ENCODE measurements around the gene SLC25A15.
A peak's percentile ranks its signal among the peaks of the same experiment; 100 is the strongest.
"Not testable (repeated sequence)": the region's sequence is repeated elsewhere in the genome, so short reads cannot be mapped to it uniquely, and the experiment has no call there.

SLC25A15 gene

DNA sequence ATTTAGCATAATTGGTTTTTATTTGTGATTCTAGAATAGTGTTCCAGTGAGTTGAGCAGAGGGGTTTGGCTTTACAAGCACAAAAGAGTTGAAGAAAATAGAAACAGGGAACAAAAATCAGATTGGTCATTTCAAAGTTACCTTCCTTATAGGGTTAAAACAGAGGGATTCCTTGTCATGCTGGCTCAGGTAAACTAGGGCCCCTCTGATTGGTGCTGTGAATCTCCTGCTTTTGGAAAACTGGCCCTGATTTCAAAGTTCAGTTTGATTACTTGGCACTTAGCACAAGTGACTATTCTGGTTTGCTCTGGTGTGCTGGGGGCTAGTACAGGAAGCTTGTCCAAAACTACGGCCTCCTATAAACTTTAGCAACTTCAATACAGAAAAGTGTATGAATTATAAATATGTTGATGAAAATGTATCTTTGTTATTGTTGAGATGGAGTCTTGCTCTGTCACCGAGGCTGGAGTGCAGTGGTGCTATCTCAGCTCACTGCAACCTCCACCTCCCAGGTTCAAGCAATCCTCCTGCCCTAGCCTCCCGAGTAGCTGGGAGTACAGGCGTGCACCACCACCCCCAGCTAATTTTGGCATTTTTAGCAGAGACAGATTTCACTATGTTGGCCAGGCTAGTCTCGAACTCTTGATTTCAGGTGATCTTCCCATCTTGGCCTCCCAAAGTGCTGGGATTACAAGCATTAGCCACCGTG lies 16.5 kb upstream of the SLC25A15 start:
- Histone ChIP-seq H3K36me3 (ENCODE audit: insufficient read depth, low read length) (no peaks in the 10 kb centered on the region), H3K9ac (ENCODE audit: low read length) (no peak overlapping the region), H3K9me3 (ENCODE audit: low read length) (no peaks in the 10 kb centered on the region), H3K27me3 (ENCODE audit: control insufficient read depth in 1 of 2, insufficient read depth in 2 of 2, low read length in 2 of 2) (no peaks in the 10 kb centered on the region), H3K4me1 (ENCODE audit: insufficient read depth, low read length) (no peaks in the 10 kb centered on the region), H3K27ac (ENCODE audit: low read depth, low read length) (no peak overlapping the region), H3K4me3 (ENCODE audit: low read depth in 1 of 2, low read length in 2 of 2) (no peak overlapping the region)

DNA sequence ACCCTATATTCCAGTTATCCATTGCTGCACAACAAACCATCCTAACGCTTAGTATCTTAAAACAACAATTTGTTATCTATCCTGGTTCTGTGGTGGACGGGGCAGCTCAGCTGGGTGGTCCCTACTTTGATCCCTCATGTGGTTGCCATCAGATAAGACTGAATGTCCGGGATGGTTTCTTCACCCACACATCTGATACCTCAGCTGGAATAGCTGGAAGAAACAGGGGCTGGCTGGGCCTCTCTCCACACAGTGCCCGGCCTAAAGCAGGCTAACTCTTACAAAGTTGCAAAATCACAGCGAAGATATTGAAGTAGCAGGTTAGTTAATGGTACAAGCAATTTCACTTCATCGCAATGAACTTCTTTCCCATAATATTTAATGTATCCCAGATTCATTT lies 14.7 kb upstream of the SLC25A15 start:
- Histone ChIP-seq H3K4me3 (ENCODE audit: low read depth in 1 of 2, low read length in 2 of 2) (no peak overlapping the region), H3K9me3 (ENCODE audit: low read length) (no peaks in the 10 kb centered on the region), H3K36me3 (ENCODE audit: insufficient read depth, low read length) (no peaks in the 10 kb centered on the region), H3K4me1 (ENCODE audit: insufficient read depth, low read length) (no peaks in the 10 kb centered on the region), H3K27me3 (ENCODE audit: control insufficient read depth in 1 of 2, insufficient read depth in 2 of 2, low read length in 2 of 2) (no peaks in the 10 kb centered on the region), H3K9ac (ENCODE audit: low read length) (no peak overlapping the region), H3K27ac (ENCODE audit: low read depth, low read length) (no peak overlapping the region)

DNA sequence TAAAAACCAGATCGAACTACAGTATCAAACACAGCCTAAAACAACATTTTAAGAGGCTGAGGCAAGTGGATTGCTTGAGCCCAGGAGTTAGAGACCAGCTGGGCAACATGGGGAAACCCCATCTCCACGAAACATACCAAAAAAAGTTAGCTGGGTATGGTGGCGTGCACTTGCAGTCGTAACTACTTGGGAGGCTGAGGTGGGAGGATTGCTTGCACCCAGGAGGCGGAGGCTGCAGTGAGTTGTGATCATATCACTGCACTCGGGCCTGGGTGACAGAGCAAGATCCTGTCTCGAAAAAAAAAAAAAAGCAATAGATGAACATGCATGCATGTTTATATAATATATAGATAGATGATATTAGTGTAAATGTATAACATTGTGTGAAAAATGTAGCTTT lies 13.2 kb upstream of the SLC25A15 start:
- no peaks in the 10 kb centered on the region for H3K36me3 ChIP-seq (ENCODE audit: insufficient read depth, low read length)
- no peaks in the 10 kb centered on the region for H3K27me3 ChIP-seq (ENCODE audit: control insufficient read depth in 1 of 2, insufficient read depth in 2 of 2, low read length in 2 of 2)
- H3K27ac ChIP-seq (ENCODE audit: low read depth, low read length) = no peak overlapping the region
- no peak overlapping the region for H3K4me3 ChIP-seq (ENCODE audit: low read depth in 1 of 2, low read length in 2 of 2)
- H3K9ac ChIP-seq (ENCODE audit: low read length) = no peak overlapping the region
- no peaks in the 10 kb centered on the region for H3K9me3 ChIP-seq (ENCODE audit: low read length)
- H3K4me1 ChIP-seq (ENCODE audit: insufficient read depth, low read length) = no peaks in the 10 kb centered on the region

DNA sequence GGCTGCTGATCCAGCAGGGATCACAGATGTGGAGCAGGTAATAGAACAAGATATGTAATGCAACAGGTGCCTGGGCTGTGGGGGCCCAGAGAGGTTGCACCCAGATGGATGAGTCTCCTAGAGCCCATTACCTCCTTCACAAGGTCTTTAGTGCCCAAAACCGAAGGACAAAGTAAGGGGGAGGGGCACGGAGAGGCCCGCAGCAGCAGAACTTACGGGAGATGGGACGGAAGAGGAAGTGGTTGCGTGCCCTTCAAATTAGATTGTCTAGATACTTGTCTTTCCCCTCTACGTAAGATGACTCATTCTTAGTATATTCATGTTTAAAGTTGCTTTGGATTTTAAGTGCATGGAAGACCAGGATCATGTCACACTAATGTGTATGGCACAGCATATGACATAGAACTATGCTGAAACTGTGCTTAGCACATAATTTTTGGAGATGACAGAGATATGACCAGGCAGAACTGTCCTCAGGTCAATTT lies 12.7 kb upstream of the SLC25A15 start:
- Histone ChIP-seq H3K4me1 (ENCODE audit: insufficient read depth, low read length) (no peaks in the 10 kb centered on the region), H3K9ac (ENCODE audit: low read length) (no peak overlapping the region), H3K27ac (ENCODE audit: low read depth, low read length) (no peak overlapping the region), H3K36me3 (ENCODE audit: insufficient read depth, low read length) (no peaks in the 10 kb centered on the region), H3K4me3 (ENCODE audit: low read depth in 1 of 2, low read length in 2 of 2) (no peak overlapping the region), H3K27me3 (ENCODE audit: control insufficient read depth in 1 of 2, insufficient read depth in 2 of 2, low read length in 2 of 2) (no peaks in the 10 kb centered on the region), H3K9me3 (ENCODE audit: low read length) (no peaks in the 10 kb centered on the region)

DNA sequence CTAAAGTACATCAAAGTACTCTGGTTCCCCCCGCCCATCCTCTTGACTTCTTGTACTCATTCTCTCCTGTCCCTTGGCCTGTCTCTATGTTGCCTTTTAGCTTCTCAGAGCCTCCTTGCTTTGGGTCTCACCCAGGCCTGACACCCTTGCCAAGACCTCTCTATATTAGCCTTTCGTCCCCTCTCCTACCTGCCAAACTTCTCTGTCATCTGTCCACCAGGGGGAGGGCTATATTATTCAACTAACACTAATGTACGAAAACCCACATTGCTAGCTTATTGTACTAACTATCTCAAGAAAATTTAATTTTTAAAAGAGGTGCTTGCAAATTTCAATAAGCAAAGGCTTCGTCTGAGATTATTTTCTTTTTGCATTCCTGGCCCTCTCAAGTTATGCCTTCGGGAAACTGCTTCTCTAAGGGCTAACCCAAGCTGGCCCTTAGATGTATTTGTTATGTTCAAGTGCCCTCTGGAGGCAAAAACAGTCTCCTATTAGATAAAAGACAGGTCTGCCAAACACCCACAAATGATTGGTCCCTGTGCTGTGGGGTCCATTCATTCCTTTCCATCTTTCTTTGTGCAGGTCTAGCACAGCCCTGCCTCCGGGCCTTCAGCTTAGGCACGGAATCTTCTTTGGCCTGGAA lies 12.1 kb upstream of the SLC25A15 start:
- H3K4me1 ChIP-seq (ENCODE audit: insufficient read depth, low read length) = no peaks in the 10 kb centered on the region
- H3K36me3 ChIP-seq (ENCODE audit: insufficient read depth, low read length) = no peaks in the 10 kb centered on the region
- no peak overlapping the region for H3K27ac ChIP-seq (ENCODE audit: low read depth, low read length)
- no peak overlapping the region for H3K9ac ChIP-seq (ENCODE audit: low read length)
- H3K9me3 ChIP-seq (ENCODE audit: low read length) = no peaks in the 10 kb centered on the region
- peak overlapping the region in 1 of 2 donors; percentile 31 for H3K4me3 ChIP-seq (ENCODE audit: low read depth in 1 of 2, low read length in 2 of 2)
- no peaks in the 10 kb centered on the region for H3K27me3 ChIP-seq (ENCODE audit: control insufficient read depth in 1 of 2, insufficient read depth in 2 of 2, low read length in 2 of 2)

DNA sequence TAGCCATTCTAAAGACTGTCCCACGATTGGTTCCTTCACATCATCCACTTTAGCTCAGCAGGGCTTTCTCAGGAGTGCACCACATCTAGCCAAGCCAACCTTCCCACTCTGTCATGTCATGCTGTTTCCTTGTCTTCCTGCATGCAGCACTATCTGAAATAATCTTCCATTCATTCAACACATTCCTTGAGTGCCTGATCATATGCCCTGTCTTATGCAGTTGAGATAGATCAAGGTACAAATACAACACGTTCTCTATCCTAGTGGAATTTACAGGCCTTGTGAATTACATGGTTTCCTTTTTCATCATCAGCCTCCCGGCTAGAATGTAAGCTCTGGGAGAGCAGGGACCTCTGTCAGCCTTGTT lies 11.6 kb upstream of the SLC25A15 start:
- Histone ChIP-seq H3K9ac (ENCODE audit: low read length) (no peak overlapping the region), H3K27ac (ENCODE audit: low read depth, low read length) (no peak overlapping the region), H3K36me3 (ENCODE audit: insufficient read depth, low read length) (no peaks in the 10 kb centered on the region), H3K9me3 (ENCODE audit: low read length) (no peaks in the 10 kb centered on the region), H3K4me1 (ENCODE audit: insufficient read depth, low read length) (no peaks in the 10 kb centered on the region), H3K4me3 (ENCODE audit: low read depth in 1 of 2, low read length in 2 of 2) (no peak overlapping the region), H3K27me3 (ENCODE audit: control insufficient read depth in 1 of 2, insufficient read depth in 2 of 2, low read length in 2 of 2) (no peaks in the 10 kb centered on the region)

DNA sequence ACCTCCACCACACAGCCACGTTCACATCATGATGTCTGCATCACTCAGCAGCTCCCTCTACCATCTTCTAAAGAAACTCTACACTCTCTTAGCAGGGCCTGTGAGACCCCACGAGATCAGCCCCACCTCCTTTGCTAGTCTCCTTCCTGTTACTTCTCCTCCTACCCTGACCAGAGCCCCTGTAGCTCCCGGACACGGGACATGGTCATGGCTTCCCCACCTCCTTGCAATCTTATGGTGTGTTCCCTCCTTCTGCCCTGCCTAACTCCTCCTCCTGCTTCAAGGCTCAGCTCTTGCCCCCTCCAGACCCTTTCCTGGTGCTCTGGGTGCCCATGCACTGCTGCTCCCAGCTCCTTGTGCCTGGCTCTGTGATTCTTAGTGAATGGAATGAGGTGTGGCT lies 10.4 kb upstream of the SLC25A15 start:
- no peak overlapping the region for H3K27ac ChIP-seq (ENCODE audit: low read depth, low read length)
- H3K36me3 ChIP-seq (ENCODE audit: insufficient read depth, low read length) = no peaks in the 10 kb centered on the region
- H3K9ac ChIP-seq (ENCODE audit: low read length) = no peak overlapping the region
- H3K27me3 ChIP-seq (ENCODE audit: control insufficient read depth in 1 of 2, insufficient read depth in 2 of 2, low read length in 2 of 2) = no peaks in the 10 kb centered on the region
- H3K9me3 ChIP-seq (ENCODE audit: low read length) = no peaks in the 10 kb centered on the region
- no peak overlapping the region for H3K4me3 ChIP-seq (ENCODE audit: low read depth in 1 of 2, low read length in 2 of 2)
- H3K4me1 ChIP-seq (ENCODE audit: insufficient read depth, low read length) = no peaks in the 10 kb centered on the region

DNA sequence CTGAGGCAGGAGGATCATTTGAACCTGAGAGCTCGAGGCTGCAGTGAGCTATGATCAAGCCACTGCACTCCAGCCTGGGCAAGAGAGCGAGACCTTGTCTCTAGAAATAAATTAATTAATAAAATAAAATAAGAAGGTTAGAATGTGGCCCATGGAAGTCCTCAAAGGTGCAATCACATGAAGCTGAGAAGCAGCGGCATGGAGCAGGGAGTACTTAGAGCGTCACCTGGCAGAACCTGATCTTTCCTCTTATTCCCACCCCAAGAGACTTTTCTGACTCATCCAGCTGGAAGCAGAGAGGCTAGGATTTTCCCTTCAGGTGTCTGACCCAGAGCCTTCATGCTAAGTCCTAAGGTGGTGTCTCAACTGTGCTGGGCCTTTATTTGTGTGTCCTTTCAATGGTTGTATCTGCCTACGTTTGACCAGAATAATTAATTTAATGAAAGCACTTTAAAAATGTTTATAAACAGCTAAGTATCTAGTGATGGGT lies 9.6 kb upstream of the SLC25A15 start:
- Histone ChIP-seq H3K36me3 (ENCODE audit: insufficient read depth, low read length) (no peaks in the 10 kb centered on the region), H3K4me1 (ENCODE audit: insufficient read depth, low read length) (no peaks in the 10 kb centered on the region), H3K27me3 (ENCODE audit: control insufficient read depth in 1 of 2, insufficient read depth in 2 of 2, low read length in 2 of 2) (no peaks in the 10 kb centered on the region), H3K4me3 (ENCODE audit: low read depth in 1 of 2, low read length in 2 of 2) (no peak overlapping the region), H3K9me3 (ENCODE audit: low read length) (no peaks in the 10 kb centered on the region), H3K9ac (ENCODE audit: low read length) (no peak overlapping the region), H3K27ac (ENCODE audit: low read depth, low read length) (no peak overlapping the region)

DNA sequence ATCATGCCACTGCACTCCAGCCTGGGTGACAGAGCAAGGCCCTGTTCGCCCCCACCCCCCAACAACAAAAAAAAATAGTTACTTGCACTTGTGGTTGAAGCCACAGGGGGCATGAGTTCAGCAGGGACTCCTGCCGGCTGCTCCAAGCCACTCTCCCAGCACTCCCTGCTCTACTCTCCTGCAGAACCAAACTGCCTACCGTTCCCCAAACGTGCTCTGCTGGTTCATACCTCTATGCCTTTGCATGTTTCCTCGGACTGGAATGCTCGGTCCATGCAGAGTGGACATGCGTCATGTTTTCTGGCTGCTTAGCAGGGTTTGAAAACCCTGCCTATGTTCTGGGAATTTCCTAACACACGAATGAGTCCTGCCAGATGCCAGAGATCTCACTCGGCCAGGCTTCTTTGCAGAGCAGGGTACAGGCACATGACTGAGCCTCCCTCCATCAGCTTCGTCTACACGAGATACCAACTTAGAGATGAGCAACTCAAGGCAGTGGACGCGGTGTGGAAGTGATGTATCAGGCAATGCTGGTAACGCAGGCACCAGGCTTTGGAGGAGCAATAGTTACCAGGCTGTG lies 8.5 kb upstream of the SLC25A15 start:
- no peaks in the 10 kb centered on the region for H3K4me1 ChIP-seq (ENCODE audit: insufficient read depth, low read length)
- H3K9ac ChIP-seq (ENCODE audit: low read length) = no peak overlapping the region
- no peaks in the 10 kb centered on the region for H3K36me3 ChIP-seq (ENCODE audit: insufficient read depth, low read length)
- H3K27me3 ChIP-seq (ENCODE audit: control insufficient read depth in 1 of 2, insufficient read depth in 2 of 2, low read length in 2 of 2) = no peaks in the 10 kb centered on the region
- no peak overlapping the region for H3K4me3 ChIP-seq (ENCODE audit: low read depth in 1 of 2, low read length in 2 of 2)
- H3K9me3 ChIP-seq (ENCODE audit: low read length) = no peaks in the 10 kb centered on the region
- H3K27ac ChIP-seq (ENCODE audit: low read depth, low read length) = no peak overlapping the region

DNA sequence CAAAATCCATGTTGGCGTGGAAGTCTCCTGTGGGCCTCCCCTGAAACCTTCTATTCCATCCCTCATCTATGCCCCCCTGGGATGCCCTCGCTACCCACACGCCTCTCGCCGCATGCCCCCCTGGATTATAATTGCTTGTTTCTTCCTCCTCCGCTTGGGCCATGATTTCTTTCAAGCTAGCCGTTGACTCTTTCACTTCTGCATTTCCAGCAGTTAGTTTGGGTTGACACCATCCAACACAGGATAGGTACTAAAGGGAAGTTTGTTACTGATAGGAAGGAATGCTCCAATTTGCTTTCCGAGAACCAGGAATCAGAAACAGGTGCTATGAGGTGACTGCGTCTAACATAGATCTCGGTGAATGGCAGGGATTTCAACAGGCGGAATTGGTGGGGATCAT lies 7.7 kb upstream of the SLC25A15 start:
- H3K9ac ChIP-seq (ENCODE audit: low read length) = no peak overlapping the region
- H3K9me3 ChIP-seq (ENCODE audit: low read length) = no peaks in the 10 kb centered on the region
- H3K4me1 ChIP-seq (ENCODE audit: insufficient read depth, low read length) = no peaks in the 10 kb centered on the region
- H3K27me3 ChIP-seq (ENCODE audit: control insufficient read depth in 1 of 2, insufficient read depth in 2 of 2, low read length in 2 of 2) = no peaks in the 10 kb centered on the region
- no peaks in the 10 kb centered on the region for H3K36me3 ChIP-seq (ENCODE audit: insufficient read depth, low read length)
- no peak overlapping the region for H3K27ac ChIP-seq (ENCODE audit: low read depth, low read length)
- no peak overlapping the region for H3K4me3 ChIP-seq (ENCODE audit: low read depth in 1 of 2, low read length in 2 of 2)

DNA sequence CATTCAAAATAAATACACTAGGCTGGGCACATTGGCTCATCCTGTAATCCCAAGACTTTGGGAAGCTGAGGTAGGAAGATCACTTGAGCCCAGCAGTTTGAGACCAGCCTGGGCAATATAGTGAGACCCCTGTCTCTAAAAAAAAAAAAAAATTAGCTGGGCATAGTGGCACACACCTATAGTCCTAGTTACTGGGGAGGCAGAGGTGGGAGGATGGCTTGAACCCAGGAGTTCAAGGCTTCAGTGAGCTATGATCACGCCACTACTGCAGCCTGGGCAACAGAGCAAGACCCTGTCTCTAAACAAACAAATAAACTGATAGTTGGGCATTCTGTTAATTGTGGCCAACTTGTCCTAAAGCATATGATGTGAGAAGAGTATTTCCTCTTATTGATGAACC lies 6.4 kb upstream of the SLC25A15 start:
- not testable (repeated sequence) for H3K4me1 ChIP-seq (ENCODE audit: insufficient read depth, low read length); H3K9ac ChIP-seq (ENCODE audit: low read length); H3K27me3 ChIP-seq (ENCODE audit: control insufficient read depth in 1 of 2, insufficient read depth in 2 of 2, low read length in 2 of 2); H3K27ac ChIP-seq (ENCODE audit: low read depth, low read length); H3K9me3 ChIP-seq (ENCODE audit: low read length); H3K36me3 ChIP-seq (ENCODE audit: insufficient read depth, low read length); H3K4me3 ChIP-seq (ENCODE audit: low read depth in 1 of 2, low read length in 2 of 2)

Data from muscle layer of colon (tissue), 2 donors.